GM21381 (cell line): Measurements from ENCODE around the gene ABL2.
"Not testable (repeated sequence)": the region's sequence is repeated elsewhere in the genome, so short reads cannot be mapped to it uniquely, and the experiment has no call there.

Experiments used
- ATAC-seq: cut with Tn5 transposase; IDR thresholded peaks from one replicate; pipeline ENCODE4 v1.9.1; 2021; ENCODE audit warnings: mild to moderate bottlenecking, moderate library complexity; ENCODE audit not compliant: unreplicated experiment

The ABL2 gene

DNA sequence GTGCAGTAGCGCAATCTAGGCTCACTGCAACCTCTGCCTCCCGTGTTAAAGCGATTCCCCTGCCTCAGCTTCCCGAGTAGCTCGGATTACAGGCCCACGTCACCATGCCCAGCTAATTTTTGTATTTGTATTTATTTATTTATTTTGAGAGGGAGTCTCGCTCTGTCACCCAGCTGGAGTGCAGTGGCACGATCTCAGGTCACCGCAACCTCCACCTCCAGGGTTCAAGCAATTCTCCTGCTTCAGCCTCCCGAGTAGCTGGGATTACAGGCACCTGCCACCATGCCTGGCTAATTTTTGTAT lies 59.1 kb downstream of the ABL2 start:
- ATAC-seq: not testable (repeated sequence)

DNA sequence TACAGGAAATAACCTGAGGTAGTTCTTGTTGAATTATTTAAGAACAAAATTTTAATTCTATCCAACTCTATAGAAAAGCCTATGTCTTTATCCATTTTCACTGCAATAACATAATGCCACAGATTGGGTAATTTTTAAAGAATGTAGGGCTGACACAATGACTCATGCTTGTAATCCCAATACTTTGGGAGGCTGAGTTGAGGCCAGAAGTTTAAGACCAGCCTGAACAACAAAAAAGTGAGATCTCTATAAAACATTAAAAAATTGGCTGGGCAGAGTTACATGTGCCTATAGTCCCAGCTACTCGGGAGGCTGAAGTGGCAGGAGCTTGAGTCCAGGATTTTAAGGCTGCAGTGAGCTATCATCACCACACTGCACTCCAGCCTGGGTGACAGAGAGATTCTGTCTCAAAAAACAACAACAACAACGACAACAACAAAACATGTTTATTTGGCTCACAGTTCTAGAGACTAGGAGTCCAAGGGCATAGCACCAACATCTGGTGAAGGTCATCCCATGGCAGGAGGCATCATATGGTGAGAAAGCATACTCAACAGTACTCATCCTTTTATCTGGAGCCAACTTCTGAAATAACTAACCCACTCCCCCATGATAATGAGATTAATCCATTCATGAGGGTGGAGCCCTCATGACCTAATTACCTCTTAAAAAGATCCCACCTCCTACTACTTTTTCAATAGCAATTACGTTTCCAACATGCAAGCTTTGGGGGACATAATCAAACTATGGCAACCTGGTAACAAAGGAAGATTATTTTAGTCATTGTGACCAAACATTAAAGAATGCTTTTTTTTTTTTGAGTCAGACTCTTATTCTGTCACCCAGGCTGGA lies 59.6 kb downstream of the ABL2 start:
- no peak for ATAC-seq

DNA sequence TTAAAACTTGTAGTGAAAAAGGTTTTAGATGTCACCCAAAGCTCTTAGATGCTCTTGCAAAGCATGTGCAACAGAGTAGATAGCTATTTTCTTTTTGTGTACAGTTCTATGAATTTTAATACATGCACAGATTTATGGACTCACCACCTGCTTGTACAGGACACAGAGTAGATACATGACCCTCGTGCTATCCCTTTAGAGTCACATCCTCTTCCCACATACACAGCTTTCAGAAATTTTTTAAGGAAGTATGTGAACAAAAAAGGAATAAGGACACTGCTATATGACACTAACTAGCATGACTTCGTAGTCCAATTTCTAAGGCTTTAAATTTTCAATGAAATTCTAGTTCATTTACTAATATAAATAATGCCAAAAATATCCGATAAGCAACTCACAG lies 60.9 kb downstream of the ABL2 start:
- no peak for ATAC-seq

DNA sequence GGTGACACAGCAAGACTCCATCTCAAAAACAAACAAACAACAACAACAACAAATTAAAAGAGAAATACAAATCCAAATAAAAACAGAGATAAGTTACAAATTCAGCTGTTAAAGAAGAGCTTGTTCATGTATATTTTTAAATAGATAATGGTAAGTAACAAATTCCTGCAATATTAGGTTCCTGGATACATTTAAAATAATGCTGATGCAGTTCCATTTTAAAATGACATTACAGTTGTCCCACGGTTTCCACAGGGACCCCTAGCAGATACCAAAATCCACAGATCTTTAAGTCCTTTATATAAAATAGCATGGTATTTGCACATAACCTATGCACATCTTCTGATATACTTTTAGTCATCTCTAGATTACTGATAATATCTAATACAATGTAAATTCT lies 61.5 kb downstream of the ABL2 start:
- no peak for ATAC-seq

DNA sequence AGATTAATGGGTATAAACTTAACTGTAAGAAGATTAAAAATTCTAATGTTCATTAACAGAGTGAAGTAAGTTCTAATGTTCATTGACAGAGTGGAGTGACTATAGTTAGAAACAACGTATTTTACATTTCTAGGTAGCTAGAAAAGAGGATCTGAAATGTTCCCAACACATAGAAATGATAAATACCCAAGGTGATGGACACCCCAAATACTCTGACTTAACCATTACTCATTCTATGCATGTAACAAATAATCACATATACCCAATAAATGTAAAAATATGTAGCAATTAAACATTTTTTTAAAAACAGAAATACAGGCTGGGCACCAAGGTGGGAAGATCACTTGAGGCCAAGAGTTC lies 62.1 kb downstream of the ABL2 start:
- no peak for ATAC-seq

DNA sequence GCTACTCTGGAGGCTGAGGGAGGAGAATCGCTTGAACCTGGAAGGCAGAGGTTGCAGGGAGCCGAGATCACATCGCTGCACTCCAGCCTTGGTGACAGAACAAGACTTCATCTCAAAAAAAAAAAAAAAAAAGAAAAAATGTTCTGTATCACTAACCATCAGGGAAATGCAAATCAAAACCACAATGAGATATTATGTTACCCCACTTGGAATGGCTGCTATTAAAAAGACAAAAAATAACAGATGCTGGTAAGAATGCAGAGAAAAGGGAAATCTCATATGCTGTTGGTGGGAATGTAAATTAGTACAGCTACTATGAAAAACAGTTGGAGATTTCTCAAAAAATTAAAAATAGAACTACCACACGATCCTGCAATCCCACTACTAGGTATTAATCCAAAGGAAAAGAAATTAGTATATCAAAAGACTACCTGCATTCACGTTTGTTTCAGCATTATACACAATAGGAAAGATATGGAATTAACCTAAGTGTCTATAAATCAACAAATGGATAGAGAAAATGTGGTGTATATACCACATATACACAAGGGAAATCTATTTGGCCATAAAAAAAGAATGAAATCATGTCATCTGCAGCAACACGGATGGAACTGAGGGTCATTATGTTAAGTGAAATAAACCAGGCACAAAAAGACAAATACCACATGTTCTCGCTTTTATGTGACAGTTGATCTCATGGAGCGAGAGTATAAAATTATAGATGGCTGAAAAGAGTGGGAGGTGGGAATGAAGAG lies 62.6 kb downstream of the ABL2 start:
- ATAC-seq: no peak

DNA sequence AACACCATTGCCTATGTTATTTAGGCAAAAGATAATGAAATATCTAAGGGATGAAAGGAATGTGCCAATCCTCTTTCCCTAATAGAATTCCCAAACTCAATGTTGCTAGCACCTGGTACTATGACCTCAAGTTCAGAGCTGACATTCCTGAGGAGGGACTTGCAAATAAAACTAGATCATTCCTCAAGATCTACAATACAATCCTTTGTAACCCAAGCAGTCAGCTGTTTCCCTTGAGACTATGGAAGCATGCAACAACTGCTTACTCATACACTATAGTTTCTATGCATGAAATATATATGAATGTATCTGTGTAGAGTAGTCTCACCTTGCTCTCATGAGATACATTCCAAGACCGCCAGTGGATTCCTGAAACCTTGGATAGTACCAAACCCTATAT lies 65.0 kb downstream of the ABL2 start:
- ATAC-seq: no peak

DNA sequence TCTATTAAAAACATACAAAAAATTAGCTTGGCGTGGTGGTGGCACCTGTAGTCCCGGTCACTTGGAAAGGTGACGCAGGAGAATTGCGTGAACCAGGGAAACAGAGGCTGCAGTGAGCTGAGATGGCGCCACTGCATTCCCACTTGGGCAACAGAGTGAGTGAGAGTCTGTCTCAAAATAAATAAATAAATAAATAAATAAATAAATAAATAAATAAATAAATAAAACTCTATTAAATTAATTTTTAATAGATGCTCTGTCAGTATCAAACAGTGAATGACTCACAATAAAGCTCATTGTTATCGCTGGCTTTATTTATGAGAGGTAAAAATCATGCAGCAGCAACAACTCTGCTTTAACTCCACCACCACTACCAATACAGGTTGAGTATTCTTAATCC lies 72.8 kb downstream of the ABL2 start:
- no peak for ATAC-seq

DNA sequence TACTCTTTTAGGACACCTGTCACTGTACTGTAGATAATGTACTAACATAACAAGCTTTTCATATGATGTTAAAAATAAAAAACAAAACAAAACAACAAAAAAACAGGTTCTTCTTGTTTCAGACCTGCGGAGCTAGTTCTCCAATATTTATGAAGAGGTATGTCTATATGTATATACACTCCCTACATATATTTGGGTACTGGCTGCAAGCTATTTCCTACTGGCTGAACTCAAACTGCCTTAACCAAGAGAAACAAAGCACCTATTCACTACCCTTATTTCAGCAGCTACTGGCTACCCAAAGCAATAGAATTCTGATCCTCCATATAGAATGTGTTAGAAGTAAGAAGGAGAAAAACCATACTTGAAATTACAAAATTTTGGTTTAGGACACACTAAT lies 73.5 kb downstream of the ABL2 start:
- ATAC-seq: no peak

DNA sequence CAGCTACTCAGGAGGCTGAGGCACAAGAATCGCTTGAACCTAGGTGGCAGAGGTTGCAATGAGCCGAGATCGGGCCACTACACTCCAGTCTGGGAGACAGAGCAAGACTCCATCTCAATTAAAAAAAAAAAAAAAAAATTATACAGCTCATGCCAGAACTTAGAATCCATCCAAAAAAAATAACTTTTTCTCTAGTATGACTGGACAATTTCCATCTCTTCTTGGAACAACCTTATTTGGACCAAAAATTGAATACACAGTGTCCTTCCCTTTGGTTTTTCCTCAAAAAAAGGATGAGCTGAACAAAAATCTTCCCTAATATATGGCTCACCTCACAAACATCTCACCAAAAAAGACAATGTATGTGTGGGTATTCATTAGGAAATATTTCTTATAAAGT lies 73.9 kb downstream of the ABL2 start:
- no peak for ATAC-seq

DNA sequence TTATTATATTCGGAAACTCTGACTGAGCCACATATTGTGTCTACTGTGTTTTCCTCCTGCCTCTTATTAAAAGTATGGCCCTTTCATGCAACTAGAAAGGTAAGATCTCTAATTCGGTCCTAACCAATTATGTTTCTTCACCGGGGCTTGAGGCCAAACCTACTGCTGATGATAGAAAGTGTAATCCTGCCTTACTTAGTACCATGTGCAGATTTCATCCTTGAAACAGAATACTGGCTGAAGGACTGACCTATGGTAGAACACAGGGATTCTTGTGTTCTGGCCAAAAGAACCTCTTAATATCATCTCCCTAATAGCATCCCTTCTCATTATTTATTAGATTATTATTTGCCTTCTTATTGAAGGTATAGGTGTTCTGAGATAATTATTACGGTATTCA lies 75.0 kb downstream of the ABL2 start:
- ATAC-seq: no peak

DNA sequence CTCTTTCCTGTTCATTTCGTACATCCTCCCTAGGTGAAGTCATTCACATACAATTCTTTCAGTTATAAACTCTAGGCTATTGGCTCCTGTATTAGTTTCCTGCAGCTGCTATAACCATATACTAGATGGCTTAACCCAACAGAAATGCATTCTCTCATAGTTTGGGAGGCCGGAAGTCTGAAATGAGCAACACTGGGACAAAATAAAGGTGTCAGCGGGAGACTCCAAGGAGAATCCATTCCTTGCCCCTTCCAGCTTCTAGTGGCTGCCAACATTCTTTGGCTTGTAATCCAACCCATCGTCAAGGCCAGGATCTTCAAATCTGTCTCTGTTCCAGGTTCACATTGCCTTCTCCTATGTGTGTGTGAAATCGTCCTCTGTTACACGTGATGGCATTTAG lies 76.3 kb downstream of the ABL2 start:
- ATAC-seq: no peak

DNA sequence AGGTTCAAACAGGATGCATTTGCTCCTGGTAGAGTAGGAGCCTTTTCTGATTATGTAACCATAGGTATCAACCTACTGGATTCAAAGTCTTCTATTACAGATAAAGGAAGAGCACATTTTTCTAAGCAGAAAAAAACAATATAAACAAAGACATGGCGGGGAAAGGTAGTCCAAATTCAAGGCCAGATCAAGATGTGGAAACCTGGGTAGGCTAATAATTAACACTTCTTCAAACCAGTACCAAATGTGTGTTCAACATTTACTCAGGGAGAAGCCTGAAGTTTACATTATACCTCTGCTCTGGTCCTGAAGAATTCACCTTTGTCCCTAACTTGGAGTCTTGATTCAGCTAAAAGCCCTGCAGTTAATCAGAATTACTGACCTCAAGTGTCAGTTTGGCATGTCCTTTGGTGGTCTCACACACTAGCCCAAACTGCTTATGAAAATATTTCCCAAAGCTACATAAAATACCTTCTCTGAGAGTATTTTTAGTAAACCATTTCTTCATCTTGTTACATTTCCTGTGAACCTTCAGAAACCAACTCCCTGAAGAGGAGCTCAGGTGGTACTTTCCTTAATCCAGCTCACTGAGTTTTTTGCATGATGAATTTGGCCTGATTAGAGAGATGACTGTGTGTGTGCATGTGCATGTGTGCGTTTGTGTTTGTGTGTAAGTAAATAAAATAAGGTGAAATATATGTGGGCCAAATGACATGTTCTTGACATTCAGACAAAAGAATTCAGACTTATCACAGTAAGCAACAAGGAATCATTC lies 77.4 kb downstream of the ABL2 start:
- no peak for ATAC-seq

DNA sequence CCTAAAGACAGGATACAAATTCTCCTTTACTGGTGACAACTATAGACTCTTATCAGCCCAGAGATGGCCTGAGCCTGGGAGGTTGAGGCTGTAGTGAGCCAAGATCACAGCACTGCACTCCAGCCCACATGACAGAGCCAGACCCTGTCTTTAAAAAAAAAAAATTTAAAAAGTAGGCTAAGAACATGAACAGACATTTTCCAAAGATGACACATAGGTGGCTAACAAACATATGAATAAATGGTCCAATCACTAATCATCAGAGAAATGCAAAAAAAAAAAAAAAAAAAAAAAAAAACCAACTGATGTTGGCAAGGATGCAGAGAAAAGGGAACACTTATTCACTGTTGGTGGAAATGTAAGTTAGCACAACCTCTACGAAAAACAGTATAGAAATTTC lies 82.6 kb downstream of the ABL2 start:
- ATAC-seq: no peak

DNA sequence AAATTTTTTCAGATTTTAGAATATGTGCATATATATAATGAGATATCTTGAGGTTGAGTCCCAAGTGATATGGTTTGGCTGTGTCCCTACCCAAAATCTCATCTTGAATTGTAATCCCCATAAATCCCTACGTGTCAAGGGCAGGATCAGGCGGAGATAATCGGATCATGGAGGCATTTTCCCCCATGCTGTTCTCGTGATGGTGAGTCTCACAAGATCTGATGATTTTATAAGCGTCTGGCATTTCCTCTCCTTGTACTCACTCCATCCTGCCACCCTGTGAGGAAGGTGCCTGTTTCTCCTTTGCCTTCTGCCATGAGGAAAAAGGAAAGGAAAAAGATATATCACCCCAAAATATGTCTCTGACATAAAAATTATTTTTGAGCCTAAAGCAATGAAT lies 83.0 kb downstream of the ABL2 start:
- ATAC-seq: no peak

DNA sequence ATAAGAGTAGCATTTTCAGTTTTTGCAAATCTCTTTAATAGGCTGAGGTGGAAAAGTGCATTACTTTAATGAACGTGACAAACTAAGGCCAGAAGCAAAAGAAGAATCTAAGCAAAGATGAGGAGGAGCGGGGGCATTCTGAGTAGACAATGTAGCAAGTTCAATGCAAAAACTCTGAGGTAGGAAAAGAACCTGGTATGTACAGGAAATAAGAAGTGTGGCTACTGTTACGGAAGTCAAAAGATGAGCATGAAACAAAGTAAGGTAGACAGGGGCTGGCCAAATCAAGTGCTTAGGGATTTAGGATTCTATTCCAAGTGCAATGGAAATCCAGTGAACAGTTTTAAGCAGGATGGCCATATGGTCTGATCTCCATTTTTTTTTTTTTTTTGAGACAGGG lies 84.0 kb downstream of the ABL2 start:
- no peak for ATAC-seq

DNA sequence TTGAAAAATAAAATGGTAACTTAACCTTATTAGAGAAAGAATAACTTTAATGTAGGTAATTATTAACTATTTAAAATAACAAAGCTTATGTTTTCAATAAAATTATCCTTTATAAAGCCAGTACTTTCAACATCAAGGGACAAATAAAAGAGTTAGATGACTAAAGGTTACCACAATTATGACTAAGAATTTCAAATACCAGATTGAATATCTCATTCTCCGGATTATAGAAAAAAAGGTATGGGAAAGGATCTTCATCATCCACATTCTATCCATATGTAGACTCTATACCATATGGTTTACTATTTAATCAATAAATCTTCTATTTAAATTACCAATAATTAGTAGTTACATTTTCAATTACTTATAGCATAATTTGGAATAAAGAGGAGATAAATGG lies 84.9 kb downstream of the ABL2 start:
- no peak for ATAC-seq

DNA sequence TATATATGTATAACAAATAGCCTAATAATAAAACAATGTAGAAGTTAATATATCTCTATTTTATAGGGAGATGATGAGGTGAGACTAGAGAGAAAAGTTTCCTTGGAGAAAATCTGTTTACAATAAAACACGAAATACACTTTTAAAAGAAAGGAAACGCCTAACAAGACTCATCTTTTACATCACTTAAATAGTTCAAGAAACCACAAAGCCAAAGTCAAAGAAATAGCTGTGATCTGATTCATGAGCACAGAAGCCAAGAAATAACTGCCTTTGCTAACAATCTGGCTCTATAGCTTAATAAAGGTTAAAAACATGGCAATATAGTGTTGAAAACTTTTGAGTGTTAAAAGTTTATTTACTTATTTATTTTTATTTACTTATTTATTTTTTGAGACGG lies 86.2 kb downstream of the ABL2 start:
- ATAC-seq: no peak

DNA sequence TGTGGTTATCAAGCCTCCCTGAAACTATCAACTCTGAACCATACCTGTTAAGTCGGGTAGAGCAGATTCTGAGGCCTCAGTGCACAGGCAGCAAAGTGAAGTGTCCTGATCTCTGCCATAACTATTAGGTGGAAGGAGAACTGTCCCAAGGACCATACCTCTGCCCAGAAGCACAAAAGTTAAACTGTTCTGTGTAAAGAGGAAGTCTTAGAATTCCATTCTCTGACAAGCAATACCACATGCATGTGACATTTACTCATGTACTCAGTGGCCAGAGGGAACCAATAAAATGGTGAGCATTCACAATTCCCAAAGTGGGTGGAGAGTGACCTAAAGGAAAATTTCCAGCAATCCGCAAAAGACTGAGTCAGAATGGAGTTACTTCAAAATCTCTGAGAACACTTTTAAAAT lies 86.6 kb downstream of the ABL2 start:
- ATAC-seq: no peak

DNA sequence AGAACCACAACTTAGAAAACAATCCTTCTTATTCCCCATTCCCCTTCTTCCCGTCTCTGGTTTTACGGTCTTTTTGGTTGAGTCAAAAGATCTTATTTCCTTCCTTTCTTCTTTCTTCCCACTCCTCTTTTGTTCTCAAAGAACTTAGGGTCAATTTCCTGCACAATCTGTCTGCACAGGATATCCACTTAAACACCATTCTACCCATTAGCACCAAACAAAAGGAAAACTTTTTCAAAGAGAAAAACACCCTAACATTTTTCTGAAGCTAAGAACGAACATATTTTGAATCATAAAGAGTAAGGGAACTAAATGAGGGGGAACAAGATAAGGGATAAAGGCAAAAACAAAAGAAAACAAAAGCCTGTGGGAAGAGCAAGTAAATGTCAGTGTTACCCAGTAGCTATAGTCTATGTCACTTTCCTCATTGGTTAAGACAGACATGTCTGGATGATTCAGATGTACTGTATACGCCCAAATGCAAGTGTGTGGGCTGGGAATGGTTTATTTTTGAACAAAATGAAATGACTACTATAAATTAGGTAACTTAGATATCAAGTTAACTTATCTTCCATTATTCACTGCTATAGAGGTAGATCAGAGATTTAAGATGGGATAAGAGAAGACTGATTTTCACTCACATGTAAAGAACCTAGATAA lies 87.8 kb downstream of the ABL2 start:
- ATAC-seq: no peak

DNA sequence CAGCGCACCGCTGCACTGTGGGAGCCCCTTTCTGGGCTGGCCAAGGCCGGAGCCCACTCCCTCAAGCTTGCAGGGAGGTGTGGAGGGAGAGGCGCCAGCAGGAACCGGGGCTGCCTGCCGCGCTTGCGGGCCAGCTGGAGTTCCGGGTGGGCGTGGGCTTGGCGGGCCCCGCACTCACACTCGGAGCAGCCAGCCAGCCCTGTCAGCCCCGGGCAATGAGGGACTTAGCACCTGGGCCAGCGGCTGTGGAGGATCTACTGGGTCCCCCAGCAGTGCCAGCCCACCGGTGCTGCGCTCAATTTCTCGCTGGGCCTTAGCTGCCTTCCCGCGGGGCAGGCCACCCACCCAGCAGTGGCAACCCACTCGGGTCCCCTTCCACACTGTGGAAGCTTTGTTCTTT lies 90.7 kb downstream of the ABL2 start:
- ATAC-seq: not testable (repeated sequence)
